ENCODE results near the gene IFITM10.

- no peak for TF ChIP-seq CTCF (IDR thresholded peaks at IDR 0.05; ENCODE audit: poor library complexity)
- no peak for TF ChIP-seq EZH2 (IDR thresholded peaks at IDR 0.05; ENCODE audit: borderline replicate concordance)
Measured at GRCh38 chr11:1777737-1778136, 27.3 kb upstream of the IFITM10 start.
